NCI-H510A treated with DMSO at 0.1 percent for 48 hours (cell line): ENCODE data around the gene HMG20A.

Experiments used
- DNase-seq: peaks from one replicate; lab custom pipeline; 2025; lab: John Stamatoyannopoulos, UW

Gene HMG20A

GRCh38 chr15:77476995-77477394 is 56.3 kb downstream of the HMG20A start:
- DNase-seq, result no peak

GRCh38 chr15:77478051-77478450 is 57.4 kb downstream of the HMG20A start:
- no peak for DNase-seq

- no peak for DNase-seq
Measured at GRCh38 chr15:77479015-77479414, 58.3 kb downstream of the HMG20A start.

DNA sequence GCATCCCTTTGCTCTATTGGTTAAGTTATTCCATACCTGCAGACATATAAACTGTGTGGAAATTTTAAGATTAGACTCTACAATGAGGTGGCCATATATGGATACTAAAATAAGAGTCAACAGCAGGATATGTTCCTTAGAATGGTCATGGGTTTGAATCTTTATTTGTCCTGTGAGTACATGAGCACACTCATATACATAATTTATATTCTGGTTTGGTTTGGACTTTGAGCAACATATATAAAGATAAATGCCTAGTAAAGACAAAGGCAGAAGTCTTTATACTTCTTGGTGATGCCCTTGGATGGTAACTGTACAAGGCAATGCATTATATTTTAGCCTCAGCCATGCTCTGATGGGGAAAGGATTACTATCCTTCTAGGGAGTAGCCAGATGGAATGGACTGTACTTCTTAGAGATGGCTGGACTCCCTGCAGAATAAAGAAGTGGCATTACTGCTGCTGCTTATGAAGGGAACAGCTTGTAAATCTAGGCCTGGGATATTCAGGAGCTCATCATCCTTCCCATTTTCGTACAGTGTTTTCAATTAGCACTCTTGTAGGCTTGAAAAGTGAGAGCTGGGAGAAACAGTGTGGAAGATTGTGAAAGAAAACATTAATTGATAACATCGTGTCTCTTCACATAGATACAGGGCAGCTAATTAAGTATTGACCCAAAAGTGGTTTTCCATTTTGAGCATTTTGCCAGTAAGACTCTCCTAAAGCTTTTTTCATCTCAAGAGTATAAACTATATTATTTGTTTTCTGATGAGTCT is 60.4 kb downstream of the HMG20A start:
- DNase-seq, result no peak

- no peak for DNase-seq
Measured at GRCh38 chr15:77481670-77482069, 61.0 kb downstream of the HMG20A start.

GRCh38 chr15:77482570-77482969 is 61.9 kb downstream of the HMG20A start:
- DNase-seq, result no peak

GRCh38 chr15:77483425-77484140 is 62.9 kb downstream of the HMG20A start:
- DNase-seq, result no peak

- DNase-seq, result no peak
Measured at GRCh38 chr15:77484994-77485393, 64.3 kb downstream of the HMG20A start.

DNA sequence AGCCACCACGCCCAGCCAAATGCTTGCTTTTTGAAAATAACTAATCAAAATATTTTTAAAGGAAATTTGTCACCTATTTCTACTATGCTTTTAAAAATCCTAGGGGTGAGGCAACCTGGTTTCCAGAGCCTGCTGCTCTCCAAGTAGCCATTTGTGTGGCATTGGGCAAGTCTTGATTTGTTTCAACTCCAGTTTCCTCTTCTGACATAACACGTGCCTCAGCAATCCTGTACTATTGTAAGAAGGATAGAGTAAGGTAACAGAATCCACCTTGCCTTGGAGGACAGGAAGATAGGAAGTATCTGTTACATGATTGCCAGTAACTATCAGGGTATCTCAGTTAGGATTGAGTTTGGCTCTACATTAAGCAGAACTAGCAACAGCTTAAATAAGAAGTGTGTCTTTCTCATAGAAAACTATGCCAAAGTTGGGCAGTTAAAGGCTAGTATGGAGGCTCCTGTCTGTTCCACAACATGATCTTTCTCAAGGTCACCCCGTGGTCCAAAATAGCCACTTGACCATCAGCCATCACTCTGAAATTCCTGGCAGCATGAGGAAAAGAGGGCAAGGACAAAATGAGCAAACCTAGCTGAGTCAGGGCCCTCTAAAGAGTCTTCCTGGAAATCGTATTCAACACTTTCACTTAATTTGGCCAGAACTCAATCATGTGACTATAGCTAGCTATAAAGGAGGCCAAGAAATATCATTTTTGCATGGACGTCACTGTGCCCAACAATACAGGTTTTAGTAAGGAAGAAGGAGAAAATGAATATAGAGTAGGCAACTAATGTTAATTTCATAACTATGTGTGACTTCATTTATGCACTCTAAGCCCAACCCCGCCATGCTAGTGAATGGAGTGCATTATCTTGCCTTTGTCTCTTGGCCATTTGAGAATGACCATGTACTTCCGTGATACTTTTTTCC is 66.1 kb downstream of the HMG20A start:
- DNase-seq, result no peak

DNA sequence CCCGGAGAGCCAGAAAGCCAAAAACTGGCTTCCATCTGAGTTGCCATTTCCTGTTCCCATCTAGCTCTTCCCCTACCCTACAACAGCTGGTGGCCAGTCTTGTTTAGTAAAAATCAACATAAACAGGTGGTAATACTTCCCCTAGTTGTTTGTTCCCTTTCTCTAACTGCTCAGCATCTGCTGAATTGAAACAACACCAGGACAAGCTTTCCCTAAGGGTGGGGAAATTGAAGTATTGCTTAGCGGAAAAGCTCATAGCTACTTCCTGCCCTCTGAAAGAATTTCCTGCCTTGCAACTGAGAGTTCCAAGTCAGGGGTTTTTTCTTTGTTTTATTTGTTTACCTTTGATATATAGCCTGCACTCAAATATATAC is 66.8 kb downstream of the HMG20A start:
- DNase-seq, result no peak

- no peak for DNase-seq
Measured at GRCh38 chr15:77487888-77488287, 67.2 kb downstream of the HMG20A start.

- DNase-seq, result no peak
Measured at GRCh38 chr15:77489647-77490046, 69.0 kb downstream of the HMG20A start.

- no peak for DNase-seq
Measured at GRCh38 chr15:77493324-77493907, 72.7 kb downstream of the HMG20A start.

- DNase-seq, result no peak
Measured at GRCh38 chr15:77494073-77494867, 73.6 kb downstream of the HMG20A start.

GRCh38 chr15:77494964-77495363 is 74.3 kb downstream of the HMG20A start:
- no peak for DNase-seq

GRCh38 chr15:77495838-77496596 is 75.3 kb downstream of the HMG20A start:
- DNase-seq, result no peak

GRCh38 chr15:77496715-77497109 is 76.0 kb downstream of the HMG20A start:
- peak; percentile 37 for DNase-seq

DNA sequence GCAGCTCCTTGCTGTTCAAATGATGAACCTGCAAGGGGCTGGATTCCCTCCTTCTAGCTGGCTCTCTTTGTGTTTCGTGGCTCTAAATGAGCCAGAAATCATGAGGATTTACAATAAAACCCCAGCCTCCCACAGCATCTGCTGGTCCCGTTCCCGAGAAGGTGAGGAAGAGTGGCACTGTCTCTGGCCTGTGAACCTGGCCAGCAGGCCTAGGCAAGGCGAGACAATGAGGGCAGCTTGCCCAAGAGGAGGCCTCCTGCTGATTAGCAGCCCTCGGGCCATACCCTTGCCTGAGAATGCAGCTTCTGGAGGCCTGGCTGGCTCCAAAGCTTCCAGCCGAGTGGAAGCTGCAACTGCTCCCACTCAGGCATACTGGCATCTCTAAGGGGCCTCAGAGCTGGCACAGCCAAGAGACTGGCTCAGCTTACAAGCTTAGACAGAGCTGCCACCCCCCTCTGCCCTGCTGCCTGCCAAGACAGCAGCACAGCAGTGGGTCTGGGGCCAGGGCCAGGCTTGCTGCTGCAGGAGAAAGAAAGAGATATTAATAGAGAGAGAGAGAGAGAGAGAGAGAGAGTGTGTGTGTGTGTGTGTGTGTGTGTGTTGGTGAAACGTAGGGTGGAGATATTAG is 76.5 kb downstream of the HMG20A start:
- no peak for DNase-seq

DNA sequence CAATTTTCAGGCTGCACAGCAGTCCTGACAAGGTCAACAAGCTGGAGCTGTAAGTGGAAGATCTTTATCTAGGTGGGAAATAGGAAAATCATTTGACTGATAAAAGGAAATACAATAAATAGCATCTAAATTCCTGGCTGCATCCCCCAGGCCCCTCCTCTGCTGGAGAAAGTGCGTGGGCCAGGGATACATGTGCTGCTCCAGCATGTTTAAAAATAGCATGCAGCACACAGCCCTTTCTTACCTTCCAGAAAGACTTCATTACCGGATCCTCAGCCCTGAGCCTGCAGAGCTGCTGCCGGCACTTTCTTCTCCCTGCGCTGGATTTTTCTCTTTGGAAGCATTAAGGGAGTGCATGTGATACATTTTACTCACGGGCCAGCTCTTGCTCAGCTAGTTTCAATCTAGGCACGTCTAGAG is 77.3 kb downstream of the HMG20A start:
- no peak for DNase-seq
